KMS-11 (cell line): ENCODE measurements around the gene RAPGEF5.

ENCODE experiments used
- H2AFZ ChIP-seq: fragments of 200-600 bp; sonication (generic); 2 replicates; pipeline ENCODE4 v1.6.1; 2016; ENCODE audit warnings: antibody characterized with exemption, mixed run types, low read depth
- H3K27ac ChIP-seq: fragments of 200-600 bp; sonication (generic); 2 replicates; pipeline ENCODE4 v1.6.1; 2016; ENCODE audit warnings: mild to moderate bottlenecking, mixed run types
- H3K27me3 ChIP-seq: fragments of 200-600 bp; sonication (generic); 2 replicates; pipeline ENCODE4 v1.6.1; 2017; ENCODE audit warnings: mild to moderate bottlenecking, low read depth, mixed run types, moderate library complexity; ENCODE audit not compliant: insufficient read depth
- H3K36me3 ChIP-seq: fragments of 200-600 bp; sonication (generic); 2 replicates; pipeline ENCODE4 v1.6.1; 2017; ENCODE audit warnings: mild to moderate bottlenecking, mixed run types; ENCODE audit not compliant: insufficient read depth
- H3K4me1 ChIP-seq: fragments of 200-600 bp; sonication (generic); 2 replicates; pipeline ENCODE4 v1.6.1; 2016; ENCODE audit warnings: mild to moderate bottlenecking, low read depth, mixed run types; ENCODE audit not compliant: poor library complexity, severe bottlenecking
- H3K4me2 ChIP-seq: fragments of 200-600 bp; sonication (generic); 2 replicates; pipeline ENCODE4 v1.7.0; 2016; ENCODE audit warnings: mild to moderate bottlenecking, mixed run types
- H3K4me3 ChIP-seq: fragments of 200-600 bp; sonication (generic); IDR thresholded peaks from 2 replicates; pipeline ENCODE4 v1.6.1; 2017; ENCODE audit warnings: low read depth, low read length, mixed read lengths; ENCODE audit not compliant: insufficient read depth
- H3K79me2 ChIP-seq: fragments of 200-600 bp; sonication (generic); 2 replicates; pipeline ENCODE4 v1.6.1; 2016; ENCODE audit warnings: low read depth, mixed run types; ENCODE audit not compliant: insufficient read depth
- H3K9ac ChIP-seq: fragments of 200-600 bp; sonication (generic); 2 replicates; pipeline ENCODE4 v1.6.1; 2016; ENCODE audit warnings: mild to moderate bottlenecking, mixed run types
- H4K20me1 ChIP-seq: fragments of 200-600 bp; sonication (generic); 2 replicates; pipeline ENCODE4 v1.6.1; 2016; ENCODE audit warnings: mild to moderate bottlenecking, mixed run types; ENCODE audit not compliant: insufficient read depth
- CTCF ChIP-seq: fragments of 200-600 bp; sonication (generic); conservative IDR thresholded peaks from 2 replicates; pipeline ENCODE4 v1.6.1; 2017; ENCODE audit warnings: low read depth, mild to moderate bottlenecking, antibody characterized with exemption, low read length, moderate library complexity, mixed read lengths

Gene RAPGEF5

GRCh38 chr7:22399546-22399945, 42.6 kb upstream of the RAPGEF5 start:
- H3K36me3 ChIP-seq, result no peaks in the 10 kb centered on the region

GRCh38 chr7:22399091-22399490, 42.1 kb upstream of the RAPGEF5 start:
- no peak for TF ChIP-seq CTCF
- Histone ChIP-seq H3K79me2 (no peaks in the 10 kb centered on the region), H2AFZ (no peak overlapping the region), H4K20me1 (no peaks in the 10 kb centered on the region), H3K27ac (no peak overlapping the region), H3K4me2 (no peak overlapping the region), H3K4me1 (no peaks in the 10 kb centered on the region), H3K4me3 (no peak overlapping the region), H3K36me3 (no peaks in the 10 kb centered on the region), H3K9ac (no peak overlapping the region), H3K27me3 (no peaks in the 10 kb centered on the region)

More at GRCh38 chr7:22399546-22399945, 42.6 kb upstream of the RAPGEF5 start:
- Histone ChIP-seq H3K4me1 (no peaks in the 10 kb centered on the region), H3K9ac (no peak overlapping the region), H3K27me3 (no peaks in the 10 kb centered on the region), H3K4me2 (no peak overlapping the region), H3K79me2 (no peaks in the 10 kb centered on the region), H2AFZ (no peak overlapping the region), H3K27ac (no peak overlapping the region), H3K4me3 (no peak overlapping the region), H4K20me1 (no peaks in the 10 kb centered on the region)
- no peak for TF ChIP-seq CTCF

- Histone ChIP-seq H3K4me3 (no peak overlapping the region), H3K4me2 (no peak overlapping the region), H3K4me1 (no peaks in the 10 kb centered on the region), H3K27ac (no peak overlapping the region), H3K36me3 (no peaks in the 10 kb centered on the region), H4K20me1 (no peaks in the 10 kb centered on the region), H3K27me3 (no peaks in the 10 kb centered on the region), H3K79me2 (no peaks in the 10 kb centered on the region), H3K9ac (no peak overlapping the region), H2AFZ (no peak overlapping the region)
- TF ChIP-seq CTCF, result no peak
These were observed 41.0 kb upstream of the RAPGEF5 start for GRCh38 chr7:22397981-22398380.

GRCh38 chr7:22395222-22395621, 38.3 kb upstream of the RAPGEF5 start:
- no peak overlapping the region for H3K27ac ChIP-seq
- TF ChIP-seq CTCF, result no peak
- H3K9ac ChIP-seq, result no peak overlapping the region
- no peak overlapping the region for H2AFZ ChIP-seq
- H3K27me3 ChIP-seq, result no peaks in the 10 kb centered on the region
- H4K20me1 ChIP-seq, result no peaks in the 10 kb centered on the region
- no peak overlapping the region for H3K4me2 ChIP-seq
- H3K4me3 ChIP-seq, result no peak overlapping the region
- H3K36me3 ChIP-seq, result no peaks in the 10 kb centered on the region
- no peaks in the 10 kb centered on the region for H3K4me1 ChIP-seq
- no peaks in the 10 kb centered on the region for H3K79me2 ChIP-seq
